Fibroblast of the aortic adventitia (primary cell): ENCODE data around the gene DCP2. TPM values are rescaled to one million over a fixed set of nuclear protein-coding genes. Genes with fewer than 3 reads are reported as not detected.

Experiments used
- DNase-seq: peaks from one replicate; pipeline ENCODE4 v3.0.0-alpha.2; 2010; ENCODE audit warnings: low read depth
- H3K4me3 ChIP-seq: 2 replicates; pipeline ENCODE4 v1.5.1; 2011; ENCODE audit warnings: low read depth, mild to moderate bottlenecking, control low read depth, low read length, moderate library complexity
- total RNA-seq: library from RNA; depleted of rRNA; stranded (reverse); fragments of >200 nt; gene quantifications from 2 replicates; pipeline ENCODE4 v1.2.3, GENCODE V29; 2012; ENCODE audit warnings: low replicate concordance
- TF ChIP-seq, protein P1 (sequence below): IDR thresholded peaks from 2 replicates; pipeline ENCODE4 v1.5.1; 2011; ENCODE audit warnings: mild to moderate bottlenecking, low read length, control low read depth, inconsistent platforms; ENCODE audit not compliant: insufficient read depth

Gene DCP2
- total RNA-seq = 34.4 and 112 TPM in 2 replicates

DNA sequence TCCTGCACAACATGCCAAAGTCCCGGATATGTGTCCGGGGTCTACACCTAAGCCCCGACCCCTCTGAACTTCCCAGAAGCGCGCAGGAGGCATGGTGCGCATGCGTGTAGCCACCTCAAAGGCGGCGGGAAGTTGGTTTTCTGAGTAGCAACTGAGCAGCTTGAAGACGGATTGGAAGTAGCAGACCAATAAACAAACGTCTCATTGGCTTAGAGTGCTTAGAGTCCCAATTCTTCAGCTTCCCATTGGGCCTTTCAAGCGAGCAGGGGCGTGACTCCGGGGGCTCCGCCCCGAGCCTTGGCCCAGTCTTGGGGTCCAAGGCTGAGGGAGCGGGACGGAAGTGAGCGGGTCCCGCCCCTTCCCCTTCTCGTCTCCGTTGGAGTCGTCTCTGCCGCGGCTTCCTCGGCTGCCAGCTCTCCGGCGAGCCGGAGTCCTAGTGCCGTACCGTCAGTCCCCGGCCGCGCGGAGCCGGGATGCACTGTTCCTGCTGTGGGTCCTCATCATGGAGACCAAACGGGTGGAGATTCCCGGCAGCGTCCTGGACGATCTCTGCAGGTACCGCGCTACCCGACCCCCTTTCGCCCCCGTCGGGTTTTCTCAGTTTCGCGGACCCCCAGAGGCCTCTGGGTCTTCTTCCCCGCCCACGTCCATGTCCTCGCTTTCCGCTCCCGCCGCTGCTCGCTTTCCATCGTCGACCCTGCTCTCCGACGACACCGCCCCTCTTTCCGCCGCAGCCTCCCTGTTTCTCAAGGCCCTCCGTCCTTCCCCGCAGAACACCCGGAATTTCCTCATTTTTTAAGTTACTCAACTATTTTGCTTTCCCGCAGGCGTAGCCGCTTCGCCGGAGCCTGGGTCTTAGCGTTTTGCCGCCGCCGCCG lies at the start of gene DCP2:
TSS of gene DCP2 (plus strand) at position 367 of the 878 bp plus-strand sequence. CDS start at position 503, 136 bp downstream.
- TF ChIP-seq, protein P1, sequence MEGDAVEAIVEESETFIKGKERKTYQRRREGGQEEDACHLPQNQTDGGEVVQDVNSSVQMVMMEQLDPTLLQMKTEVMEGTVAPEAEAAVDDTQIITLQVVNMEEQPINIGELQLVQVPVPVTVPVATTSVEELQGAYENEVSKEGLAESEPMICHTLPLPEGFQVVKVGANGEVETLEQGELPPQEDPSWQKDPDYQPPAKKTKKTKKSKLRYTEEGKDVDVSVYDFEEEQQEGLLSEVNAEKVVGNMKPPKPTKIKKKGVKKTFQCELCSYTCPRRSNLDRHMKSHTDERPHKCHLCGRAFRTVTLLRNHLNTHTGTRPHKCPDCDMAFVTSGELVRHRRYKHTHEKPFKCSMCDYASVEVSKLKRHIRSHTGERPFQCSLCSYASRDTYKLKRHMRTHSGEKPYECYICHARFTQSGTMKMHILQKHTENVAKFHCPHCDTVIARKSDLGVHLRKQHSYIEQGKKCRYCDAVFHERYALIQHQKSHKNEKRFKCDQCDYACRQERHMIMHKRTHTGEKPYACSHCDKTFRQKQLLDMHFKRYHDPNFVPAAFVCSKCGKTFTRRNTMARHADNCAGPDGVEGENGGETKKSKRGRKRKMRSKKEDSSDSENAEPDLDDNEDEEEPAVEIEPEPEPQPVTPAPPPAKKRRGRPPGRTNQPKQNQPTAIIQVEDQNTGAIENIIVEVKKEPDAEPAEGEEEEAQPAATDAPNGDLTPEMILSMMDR = no peak
- DNase-seq = peak; percentile 99
- peak within 1 kb of the TSS; percentile 88 for H3K4me3 ChIP-seq

DNA sequence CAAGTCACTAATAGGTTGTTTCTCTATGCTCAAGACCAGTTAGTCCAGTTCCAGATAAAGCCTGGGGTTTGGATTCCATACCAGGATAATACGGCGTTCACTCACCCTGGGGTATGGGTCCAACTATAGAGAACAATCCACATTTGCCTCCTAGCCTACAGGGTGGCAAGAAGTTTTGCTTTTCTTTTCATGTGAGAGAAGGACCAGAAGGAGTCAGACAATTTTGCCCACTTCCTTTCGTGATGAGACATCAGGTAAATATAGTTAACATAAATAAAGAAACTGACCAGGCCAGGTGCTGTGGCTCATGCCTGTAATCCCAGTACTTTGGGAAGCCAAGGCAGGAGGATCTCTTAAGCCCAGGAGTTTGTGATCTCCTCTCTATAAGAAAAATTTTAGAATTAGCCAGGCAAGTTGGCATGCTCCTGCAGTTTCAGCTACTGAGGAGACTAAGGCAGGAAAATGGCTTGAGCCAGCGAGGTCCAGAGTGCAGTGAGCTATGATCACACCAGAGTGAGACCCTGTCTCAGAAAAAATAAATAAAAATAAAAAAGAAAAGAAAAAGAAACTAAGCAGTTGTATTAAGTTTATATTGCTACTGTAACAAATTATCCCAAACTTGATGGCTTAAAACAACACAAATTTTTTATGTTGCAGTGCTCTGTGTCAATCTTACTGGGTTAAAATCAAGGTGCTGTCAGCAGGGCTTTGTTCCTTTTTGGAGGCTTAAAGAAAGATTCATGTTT lies 47.1 kb upstream of the DCP2 start:
- no peak overlapping the region for H3K4me3 ChIP-seq
- TF ChIP-seq, protein P1 = no peak
- no peak for DNase-seq

DNA sequence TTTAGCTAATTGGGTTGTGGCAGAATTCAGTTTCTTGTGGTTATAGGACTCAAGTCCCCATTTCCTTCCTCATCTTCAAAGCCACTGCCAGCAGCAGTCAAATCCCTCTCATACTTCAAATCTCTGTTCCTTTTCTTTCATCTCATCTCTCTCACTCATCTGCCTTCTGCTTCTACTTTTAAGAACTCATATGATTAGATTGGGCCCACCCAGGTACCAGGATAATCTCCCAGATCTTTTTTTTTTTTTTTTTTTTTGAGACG lies 46.6 kb upstream of the DCP2 start:
- no peak overlapping the region for H3K4me3 ChIP-seq
- TF ChIP-seq, protein P1 = no peak
- DNase-seq = no peak

DNA sequence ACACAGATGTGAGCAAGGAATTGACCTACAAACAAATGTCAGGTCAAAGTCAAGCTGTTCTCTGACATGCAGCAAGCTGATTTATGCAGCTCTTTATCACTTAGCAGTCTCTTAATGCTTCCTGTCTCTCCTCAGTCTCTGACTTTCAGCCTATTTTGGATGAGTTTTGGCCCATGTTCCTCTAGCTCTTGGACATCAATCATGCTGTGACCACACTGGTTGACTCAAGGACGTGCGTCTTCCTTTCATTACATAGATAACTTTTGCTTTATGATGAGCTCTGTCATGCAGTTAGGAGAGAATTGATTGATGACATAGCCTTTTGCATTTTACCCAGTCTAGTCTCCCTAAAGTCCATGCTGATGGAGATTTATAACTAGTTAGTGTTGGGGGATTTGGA lies 45.1 kb upstream of the DCP2 start:
- TF ChIP-seq, protein P1 = no peak
- peak; percentile 29 for DNase-seq
- H3K4me3 ChIP-seq = no peak overlapping the region

DNA sequence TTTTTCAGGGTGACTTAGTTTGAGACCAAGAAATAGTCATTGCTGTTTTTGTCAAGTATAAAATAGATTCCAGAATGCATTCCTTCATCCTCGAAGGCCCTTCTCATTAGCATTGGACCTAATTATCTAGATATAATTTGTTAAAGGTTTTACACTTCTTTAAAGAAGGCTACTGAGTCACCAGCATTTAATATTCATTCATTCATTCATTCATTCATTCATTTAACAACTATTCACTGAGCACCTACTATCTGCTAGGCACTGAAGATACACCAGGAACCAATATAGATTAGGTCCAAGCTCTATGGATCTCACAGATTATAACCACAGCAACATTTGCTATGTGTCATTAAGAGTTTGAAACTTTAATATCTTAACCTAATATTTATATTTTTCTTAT lies 43.5 kb upstream of the DCP2 start:
- no peak for DNase-seq
- H3K4me3 ChIP-seq = no peak overlapping the region
- TF ChIP-seq, protein P1 = no peak

DNA sequence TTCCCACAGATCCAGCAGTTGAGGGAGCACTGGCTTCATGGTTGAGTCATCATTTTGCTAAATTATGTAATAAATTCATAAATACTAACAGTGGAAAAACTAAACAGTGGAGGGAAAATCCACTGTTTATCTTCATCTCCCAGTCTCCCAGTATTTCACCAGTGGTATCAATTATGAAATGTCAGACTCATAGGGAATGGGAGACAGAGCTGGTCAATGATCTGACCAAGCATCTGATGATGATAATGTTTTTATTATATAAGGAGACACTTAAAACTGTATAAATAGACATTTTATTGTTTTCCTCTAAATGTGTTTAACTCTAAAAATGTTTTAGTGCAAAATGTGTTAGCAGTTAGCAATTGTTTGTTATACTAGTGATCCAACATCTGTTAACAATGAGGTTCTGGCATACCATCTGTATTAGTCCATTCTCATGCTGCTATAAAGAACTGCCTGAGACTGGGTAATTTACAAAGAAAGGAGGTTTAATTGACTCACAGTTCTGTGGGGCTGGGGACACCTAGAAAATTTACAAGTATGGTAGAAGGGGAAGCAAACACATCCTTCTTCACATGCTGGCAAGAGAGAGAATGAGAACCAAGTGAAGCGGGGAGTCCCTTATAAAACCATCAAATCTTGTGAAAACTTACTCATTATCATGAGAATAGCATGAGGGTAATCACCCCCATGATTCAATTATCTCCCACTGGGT lies 42.8 kb upstream of the DCP2 start:
- TF ChIP-seq, protein P1 = no peak
- no peak overlapping the region for H3K4me3 ChIP-seq
- DNase-seq = peak; percentile 78
